Body of pancreas (tissue), 4 donors: ENCODE data around the gene CT45A8.

Experiments
- POLR2A ChIP-seq, 3 donors: fragments of 450-650 bp; IDR thresholded peaks; one replicate each; pipeline ENCODE4 v1.6.1; 2016; ENCODE audit warnings: antibody characterized with exemption in 3 of 3, mild to moderate bottlenecking in 2 of 3
- TF ChIP-seq, protein P1 (sequence below), 7 experiments: fragments of 450-650 bp in 4 of 7; fragments of 200-600 bp in 3 of 7; sonication (generic) in 3 of 7; IDR thresholded peaks; one replicate each; pipeline ENCODE4 v1.5.1; 2016 to 2019; ENCODE audit warnings: antibody characterized with exemption in 7 of 7

DNA sequence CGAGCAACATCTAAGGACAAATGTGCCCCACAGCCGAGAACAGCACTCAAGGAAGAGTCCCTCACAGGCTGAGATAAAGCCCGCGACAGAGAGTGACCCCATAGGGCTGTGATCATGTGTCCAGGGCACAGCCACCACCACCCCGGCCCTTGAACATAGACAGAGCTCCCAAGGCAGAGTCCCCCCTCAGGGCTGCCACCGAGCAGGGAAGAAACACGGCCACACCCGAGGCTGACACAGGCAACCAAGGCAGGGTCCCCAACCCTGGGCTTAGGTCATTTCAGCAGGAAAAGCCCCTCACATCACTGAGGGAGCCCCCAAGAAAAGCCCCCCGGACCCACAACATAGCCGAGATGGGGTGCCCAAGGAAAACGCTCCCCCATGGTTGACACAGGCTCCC, 38.4 kb upstream of the CT45A8 start:
- no peak for TF ChIP-seq POLR2A (IDR thresholded peaks at IDR 0.05)
- TF ChIP-seq, protein P1, sequence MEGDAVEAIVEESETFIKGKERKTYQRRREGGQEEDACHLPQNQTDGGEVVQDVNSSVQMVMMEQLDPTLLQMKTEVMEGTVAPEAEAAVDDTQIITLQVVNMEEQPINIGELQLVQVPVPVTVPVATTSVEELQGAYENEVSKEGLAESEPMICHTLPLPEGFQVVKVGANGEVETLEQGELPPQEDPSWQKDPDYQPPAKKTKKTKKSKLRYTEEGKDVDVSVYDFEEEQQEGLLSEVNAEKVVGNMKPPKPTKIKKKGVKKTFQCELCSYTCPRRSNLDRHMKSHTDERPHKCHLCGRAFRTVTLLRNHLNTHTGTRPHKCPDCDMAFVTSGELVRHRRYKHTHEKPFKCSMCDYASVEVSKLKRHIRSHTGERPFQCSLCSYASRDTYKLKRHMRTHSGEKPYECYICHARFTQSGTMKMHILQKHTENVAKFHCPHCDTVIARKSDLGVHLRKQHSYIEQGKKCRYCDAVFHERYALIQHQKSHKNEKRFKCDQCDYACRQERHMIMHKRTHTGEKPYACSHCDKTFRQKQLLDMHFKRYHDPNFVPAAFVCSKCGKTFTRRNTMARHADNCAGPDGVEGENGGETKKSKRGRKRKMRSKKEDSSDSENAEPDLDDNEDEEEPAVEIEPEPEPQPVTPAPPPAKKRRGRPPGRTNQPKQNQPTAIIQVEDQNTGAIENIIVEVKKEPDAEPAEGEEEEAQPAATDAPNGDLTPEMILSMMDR (IDR thresholded peaks at IDR 0.05) = no peak
